Activated CD8-positive, alpha-beta memory T cell treated with anti-CD3 and anti-CD28 coated beads for 1 hour (primary cell): ENCODE data around the gene TMEM273.

Experiments
- DNase-seq, 2 donors: peaks; one replicate each; pipeline ENCODE4 v3.0.0-alpha.2; 2020; ENCODE audit warnings: low read depth in 1 of 2; ENCODE audit errors: extremely low read depth in 1 of 2

The TMEM273 gene

DNA sequence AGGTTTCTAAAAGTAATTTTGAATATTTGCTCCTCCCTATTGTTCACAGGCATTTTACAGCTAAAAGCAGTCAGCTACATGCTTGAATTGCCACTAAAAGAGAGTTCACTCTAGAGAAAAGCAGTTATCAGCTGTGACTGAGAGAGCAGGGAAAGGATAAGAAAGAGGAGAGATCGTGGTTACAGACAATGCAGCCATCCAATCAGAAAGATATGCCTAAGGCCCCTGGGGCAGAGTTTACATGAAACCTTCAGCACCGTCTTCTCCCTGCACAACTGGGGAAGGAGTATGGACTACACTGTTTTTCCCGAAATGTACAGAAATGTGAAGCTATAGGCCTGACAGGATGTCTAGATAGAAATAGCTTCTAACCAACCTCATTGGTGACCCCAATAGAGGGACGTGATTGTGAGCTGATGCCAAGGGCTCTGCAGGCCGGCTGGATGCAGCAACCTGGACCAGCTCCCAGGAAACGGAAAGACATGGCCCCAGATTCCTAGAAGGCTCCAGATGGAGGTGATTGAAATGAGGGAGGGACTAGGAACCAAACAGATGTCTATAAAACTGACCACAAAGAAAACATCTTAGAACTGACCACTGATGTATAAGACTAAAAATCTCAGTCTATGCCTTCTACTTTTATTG is 69.6 kb downstream of the TMEM273 start:
- no peak for DNase-seq

DNA sequence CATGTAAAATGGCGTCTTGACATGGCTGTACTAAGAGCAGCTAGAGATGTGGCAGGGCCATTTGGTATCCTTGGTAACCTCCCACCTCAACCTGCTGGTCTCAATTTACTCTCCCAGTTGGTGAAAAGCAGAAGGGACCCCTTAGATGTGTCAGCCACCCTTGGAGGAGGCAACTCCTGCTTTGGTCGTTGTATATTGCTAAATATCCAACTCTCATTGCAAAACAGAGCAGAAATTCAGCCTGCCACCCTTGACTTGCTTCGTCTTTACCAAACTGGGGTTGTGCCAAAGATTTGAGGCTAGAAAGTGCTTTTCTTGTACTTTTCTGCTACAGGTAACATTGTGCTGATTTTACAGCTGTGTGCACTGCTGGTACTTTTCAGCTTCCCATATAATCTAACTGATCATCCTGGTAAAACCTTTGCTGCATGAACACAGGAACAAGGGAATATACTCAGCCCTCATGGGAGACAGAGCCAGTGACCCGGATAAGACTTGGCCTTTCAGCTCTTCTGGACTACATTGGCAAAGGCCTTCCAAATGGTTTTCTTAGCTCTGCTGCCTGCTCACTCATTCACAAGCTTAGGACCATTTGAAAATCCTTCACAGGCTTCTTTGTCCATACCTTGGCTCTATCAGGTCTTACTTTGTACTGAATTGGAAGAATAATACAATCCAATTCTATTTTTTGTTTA is 70.7 kb downstream of the TMEM273 start:
- no peak for DNase-seq

DNA sequence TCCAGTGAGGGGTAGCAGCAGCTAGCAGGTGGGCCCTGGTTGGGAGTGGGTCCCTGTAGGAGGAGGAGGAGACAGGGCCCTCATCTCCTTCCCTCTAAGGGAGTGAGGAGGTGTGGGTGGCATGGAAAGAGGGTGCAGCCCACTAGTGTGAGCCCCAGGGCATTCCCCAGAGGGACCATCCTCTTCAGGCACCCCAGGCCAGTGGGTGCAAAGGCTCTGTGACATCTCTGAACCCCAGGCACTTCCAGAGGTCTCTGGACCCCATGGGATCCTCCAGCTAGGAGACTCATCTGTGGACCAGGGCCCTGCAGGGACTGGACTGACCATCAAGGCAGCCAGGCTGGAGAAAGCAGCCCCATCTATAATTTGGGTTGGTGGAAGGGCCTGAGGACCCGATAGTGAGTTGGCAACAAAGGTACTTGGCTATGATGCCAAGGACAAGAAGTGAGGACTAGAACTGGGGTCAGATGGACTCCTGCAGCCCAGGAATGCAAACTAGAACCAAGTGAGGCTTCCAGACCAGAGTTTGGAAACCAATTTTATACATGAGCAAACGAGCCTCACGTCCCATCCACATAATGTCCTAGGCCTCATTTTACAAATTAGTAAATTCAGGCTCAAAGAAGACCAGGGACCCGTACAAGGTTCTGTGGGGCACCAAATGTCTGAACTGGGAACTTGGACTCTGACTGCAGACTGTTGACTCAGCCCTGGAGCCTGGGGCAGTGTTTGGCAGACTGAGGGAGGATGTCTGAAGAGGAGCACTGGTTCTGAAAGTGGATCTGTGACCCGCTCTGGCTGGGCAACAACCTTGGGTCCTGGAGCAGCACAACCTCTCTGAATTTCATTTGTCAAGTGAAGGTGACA is 71.4 kb downstream of the TMEM273 start:
- no peak for DNase-seq

DNA sequence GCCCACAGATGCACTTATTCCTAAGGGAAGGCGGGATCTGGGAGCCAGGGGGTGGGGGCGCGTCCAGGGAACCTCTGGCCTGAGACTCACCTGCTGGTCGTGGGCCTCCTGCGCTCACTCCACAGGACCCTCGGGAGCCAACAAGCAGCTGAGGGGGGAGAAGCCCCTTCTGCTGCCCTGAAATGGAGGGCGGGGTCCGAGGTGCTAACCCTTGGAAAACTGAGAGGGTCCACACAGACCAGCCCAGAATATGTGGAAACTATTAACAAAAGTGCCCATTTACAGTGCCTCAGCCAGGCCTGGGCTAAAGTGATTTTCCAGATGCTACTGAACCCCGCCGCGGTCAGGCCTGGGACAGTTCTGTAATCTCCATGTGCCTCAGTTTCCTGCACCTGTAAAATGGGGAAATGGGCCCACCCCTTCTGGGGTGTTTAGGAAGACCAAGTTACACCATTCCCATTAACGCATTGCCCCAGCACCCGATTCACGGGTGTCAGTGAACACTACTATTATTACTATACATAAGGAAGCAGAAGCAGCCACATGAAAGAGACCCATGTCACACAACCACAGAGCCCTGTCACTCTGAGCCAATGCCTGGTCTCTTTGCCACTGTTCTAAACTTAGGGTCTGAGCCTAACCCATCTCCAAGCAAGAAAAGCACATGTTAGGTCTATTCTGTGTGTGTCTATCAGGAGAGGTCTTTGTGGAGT is 72.2 kb downstream of the TMEM273 start:
- no peak for DNase-seq

DNA sequence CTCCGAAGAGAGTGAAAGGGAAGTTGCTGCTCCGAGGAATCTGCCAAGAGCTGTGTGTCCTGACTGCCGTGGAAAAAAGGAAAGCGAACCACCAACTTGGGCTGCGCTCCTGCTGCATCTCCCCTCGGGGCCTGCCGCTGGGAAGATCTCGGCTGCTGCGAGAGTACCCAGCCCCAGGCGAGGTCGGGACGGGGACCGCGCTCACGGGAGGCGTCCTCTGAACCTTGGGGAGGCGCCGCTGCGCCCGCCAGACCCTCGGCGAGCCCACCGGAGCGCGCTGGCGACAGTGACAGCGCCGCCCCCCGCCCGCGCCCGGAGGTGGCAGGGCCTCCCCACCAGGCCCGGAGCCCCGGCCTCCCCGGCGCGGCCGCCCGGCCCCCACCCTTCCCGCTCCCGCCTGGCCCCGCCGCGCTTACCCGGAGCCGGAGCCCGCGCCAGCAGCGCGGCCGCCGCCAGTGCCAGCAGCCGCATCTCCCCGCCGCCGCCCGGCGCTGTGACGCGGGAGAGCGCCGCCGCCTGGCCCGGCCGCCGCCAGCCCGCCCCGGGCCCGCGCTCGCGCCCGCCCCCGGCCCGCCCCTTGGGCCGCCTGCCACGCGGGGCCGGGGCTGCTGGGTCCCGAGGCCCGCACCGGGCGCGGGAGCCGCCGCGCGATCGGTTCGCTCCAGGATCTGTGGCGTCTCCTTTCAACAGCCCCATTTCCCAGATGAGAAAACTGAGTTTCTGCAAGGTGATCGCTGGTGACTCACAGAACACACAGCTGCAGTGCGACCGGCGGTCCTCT is 73.0 kb downstream of the TMEM273 start, which contains the start of gene VSTM4:
Gene VSTM4, minus strand, starts transcription at position 508 of the 781 bp plus-strand sequence. Its CDS starts 37 bp downstream, at position 471.
- no peak for DNase-seq

DNA sequence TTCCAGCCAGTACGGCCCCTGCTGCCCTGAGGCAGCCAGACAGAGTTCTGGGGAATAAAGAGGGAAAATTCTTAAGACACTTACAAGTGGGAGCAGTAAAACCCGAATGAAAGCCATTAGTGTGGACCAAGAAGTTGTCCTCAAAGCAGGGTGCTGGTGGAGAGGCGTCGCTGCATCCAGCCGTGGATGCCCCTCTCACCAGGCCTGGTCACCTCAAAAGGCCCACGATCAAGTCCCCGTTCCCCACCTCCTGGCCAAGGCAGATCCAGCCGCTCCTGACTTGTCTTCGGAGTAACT is 73.5 kb downstream of the TMEM273 start:
- no peak for DNase-seq

DNA sequence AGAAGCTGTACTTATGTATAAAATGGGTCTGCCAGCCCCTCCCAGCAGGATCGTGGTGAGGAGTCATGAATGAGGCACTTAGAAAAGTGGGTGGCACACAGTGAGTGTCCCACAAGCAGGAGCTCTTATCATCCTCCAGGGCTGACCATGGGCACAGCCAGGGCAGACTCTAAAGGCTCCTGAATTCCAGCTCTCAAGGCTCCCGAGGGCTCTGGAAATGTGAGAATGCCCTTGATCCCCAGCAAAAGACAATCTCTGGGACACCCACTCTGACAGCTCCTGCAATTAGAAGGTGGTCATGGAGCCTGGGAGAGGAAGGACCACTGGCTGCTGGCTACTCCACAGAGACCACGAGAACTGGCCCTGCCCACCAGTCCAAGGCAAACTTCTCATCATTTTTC is 74.5 kb downstream of the TMEM273 start:
- no peak for DNase-seq

DNA sequence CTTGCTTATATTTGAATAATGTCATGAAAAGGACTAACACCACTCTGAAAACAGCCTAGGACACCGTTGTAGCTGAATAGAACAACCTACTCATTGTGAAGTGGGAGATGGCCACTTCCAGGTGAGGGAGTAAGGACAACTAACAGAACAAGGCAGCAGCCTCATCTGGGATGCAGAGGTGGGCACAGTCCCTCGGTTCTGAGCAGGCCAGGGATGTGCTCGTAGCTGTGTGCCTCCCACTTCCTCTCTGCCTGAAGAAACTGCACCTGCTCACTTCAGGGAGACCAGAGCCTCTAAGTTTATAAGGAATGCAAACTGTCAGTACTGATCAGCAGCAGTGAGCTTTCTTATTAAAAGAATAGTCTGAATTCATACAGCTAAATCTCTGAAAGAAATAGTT is 75.3 kb downstream of the TMEM273 start:
- no peak for DNase-seq

DNA sequence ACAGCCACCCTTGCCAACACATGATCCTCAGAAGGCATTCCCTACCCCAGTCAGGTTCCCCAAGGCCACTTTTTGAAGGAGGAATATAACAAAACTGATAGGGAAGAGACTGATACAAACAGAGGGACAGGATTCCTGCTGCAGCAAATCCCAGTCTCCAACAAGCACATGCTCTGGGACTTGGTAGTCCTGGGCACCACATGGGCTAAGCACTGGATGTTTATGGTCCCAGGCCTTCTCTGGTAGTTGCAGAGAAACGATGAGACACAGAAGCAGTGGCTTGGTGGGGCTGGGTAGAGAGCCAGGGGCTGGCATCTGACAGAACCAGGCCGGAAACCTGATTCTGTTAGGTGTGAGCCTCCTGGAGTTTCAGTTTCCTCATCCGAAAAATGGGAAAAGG is 76.1 kb downstream of the TMEM273 start:
- DNase-seq = no peak

DNA sequence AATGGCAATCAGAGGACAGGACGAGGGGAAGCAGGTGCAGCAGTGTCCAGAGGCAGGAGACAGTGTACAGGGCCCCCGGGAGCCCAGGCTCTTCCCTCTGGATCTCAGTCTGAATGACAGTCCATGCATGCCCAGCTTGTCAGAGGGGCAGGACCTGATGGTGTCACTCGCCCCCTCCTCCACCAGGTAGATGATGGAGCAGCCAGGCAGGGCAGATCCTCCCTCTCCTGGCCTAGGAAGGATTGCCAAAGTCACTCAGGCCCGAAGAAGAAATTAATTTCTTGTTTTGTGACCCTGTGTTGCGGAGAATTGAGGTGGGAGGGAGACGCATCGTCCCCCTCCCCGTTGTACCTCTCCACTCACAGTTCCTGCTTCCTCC is 76.9 kb downstream of the TMEM273 start:
- no peak for DNase-seq

DNA sequence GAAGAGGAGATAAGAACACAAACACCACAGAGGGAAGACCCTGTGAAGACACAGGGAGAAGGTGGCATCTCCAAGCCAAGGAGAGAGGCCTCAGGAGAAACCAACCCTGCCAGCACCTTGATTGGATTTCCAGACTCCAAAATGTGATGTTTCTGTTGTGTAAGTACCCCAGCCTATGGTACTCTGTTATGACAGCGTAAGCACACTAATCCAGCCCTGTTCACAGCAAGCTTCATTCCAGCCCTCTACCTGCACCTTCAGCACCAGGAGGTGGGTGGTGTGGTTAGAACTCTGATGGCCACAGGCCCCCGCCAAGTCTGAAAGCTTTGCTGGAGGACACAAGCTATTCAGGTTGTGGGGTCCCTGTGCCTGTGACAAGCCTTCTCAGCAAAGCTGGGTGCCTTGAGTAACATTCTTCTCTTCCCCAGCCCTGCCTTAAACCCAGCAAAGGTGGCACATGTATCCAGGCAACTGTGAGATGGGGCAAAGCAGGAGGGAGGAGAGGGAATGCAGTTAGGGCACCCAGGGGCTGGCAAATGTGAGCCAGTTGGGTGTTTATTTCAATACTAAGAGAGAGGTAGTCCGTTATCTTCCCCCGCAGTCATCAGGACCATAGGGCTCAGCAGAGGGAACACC is 77.4 kb downstream of the TMEM273 start:
- no peak for DNase-seq

DNA sequence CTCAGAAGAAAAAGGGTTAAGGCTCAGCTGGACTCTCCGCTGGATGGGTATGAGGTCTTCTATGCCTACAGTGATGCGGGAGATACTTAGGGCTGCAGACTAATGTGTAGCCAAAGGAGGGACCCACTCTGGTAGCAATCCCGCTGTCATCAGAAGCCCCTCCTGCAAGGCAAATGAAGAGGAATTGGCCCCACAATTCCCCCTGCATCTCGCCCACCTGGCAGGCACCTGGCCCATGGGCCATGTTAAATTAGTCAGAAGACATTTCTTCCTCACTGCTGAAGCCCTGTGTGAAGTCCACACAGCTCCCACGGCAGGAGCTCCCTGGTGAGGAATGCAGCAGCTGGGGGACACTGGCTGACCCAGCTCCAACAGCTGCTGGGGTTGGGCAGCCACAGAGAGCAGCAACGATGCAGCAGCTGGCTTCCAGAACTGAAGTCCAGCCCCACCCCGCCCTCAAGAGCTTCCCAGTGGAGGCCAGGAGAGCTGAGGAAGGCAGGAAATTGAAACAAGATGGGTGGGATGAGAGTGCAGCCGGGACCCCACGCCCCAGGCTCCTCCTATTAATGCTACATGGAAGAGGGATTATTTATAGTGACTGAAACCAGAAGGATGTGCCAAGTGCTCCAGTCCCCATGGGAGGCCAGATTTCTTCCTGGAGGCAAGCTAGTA is 78.4 kb downstream of the TMEM273 start:
- no peak for DNase-seq

DNA sequence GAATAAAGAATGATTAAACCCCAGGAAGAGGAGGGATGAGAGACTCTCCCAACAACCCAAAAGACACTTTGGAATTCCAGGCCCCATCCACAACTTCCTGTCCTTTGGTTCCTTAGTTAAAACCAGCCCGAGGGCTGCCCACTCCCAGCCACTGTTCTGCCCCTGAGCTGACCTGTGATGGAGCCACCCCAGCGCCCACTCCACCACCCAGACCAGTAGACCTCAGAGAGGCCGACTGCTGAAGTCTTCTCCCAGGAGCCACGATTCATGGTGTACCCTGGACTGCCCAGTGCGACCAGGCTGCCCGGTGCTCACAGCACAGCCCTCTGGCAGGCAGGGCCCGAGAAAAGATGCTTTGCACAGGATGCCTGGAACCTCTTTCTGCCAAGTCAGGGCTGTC is 79.5 kb downstream of the TMEM273 start:
- no peak for DNase-seq

DNA sequence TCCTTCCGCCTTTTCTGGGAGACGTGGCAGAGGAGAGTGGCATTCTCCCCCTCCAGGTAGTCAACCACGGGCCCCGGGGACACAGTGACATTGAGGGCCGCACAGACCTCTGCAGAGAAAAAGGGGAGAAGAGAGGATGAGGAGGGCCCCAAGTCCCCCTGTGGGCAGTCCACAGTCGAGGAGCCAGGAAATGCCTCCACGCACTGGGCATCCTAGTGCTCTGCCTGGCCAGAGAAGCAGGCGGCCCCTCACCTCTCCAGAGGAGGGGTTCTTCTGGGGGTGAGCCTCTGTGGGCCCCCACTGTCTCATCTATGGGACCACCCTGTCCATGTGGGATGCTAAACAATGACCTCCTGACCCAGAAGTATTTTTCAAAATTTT is 80.3 kb downstream of the TMEM273 start:
- DNase-seq = no peak

DNA sequence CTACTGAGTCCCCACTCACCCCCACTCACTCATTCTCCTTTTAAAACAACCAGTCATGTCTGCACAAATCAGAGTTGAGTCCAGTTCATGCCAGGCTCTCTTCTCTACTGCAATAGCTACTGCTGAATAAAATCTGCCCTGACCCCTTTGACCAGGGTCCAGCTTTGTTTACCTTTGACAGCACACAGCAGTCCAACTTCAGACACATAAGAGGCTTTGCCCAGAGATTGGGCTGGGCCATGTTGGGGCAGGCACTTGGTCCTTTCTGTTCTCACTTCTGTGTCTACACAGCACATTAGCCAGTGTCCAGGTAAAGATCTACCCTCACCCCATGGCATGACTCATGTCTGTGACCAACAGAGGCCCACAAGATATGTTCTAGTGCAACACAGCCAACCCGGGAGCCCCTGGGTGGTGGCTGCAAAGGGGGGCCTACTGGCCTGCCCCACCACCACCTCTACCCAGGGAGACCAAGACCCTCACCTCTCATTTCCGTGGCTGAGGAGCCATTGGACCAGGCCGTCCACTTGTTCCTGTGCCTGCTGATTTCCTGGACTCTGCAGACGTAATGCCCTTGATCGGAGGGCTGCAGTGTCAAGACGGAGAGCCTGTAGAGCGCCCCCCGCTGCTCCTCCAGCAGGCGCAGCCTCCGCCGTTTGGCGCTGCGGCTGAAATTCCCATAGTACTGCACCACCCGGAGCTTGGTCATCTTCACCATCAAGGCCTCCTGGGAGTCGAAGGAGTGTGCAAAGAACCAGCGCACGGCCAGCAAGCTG is 80.9 kb downstream of the TMEM273 start:
- no peak for DNase-seq

DNA sequence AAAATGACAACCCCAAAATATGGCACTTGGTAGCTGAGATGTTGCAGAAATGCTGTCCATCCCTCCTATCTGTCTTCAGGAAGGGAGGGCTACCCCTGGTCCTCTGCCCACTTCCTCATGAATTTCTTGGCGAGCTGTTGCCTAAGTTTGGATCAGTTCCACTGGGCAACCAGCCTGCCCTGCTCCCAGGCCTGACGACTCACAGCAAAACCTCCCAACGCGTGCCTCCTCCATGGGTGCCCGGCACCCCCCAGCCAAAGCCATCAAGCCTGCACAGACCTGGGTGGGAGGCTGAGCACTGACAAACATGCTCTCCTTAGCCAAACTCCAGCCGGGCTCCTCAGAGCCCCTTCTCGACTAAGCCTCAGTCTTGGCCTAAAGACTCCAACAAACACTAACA is 81.7 kb downstream of the TMEM273 start:
- no peak for DNase-seq

DNA sequence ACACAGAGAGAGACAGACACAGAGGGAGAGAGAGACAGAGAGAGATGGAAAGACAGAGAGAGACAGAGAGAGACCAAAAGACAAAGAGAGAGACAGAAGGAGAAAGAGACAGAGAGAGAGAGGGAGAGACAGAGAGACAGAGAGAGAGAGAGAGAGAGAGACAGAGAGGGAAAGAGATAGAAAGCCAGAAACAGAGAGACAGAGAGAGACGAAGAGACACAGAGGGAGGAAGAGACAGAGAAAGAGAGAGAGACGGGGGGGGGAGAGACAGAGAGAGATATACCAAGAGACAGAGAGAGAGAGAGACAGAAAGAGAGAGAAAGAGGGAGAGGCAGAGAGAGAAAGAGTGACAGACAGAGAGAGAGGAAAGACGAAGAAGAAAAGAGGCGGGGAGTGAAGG is 83.1 kb downstream of the TMEM273 start:
- DNase-seq = no peak
